CD14-positive monocyte (primary cell): ENCODE data around the gene VILL. TPM values are rescaled to one million over a fixed set of nuclear protein-coding genes. Genes with fewer than 3 reads are reported as not detected.

Source experiments
- DNase-seq, 3 donors: peaks; one replicate each; pipeline ENCODE4 v3.0.0-alpha.2; 2011 to 2022
- H2AFZ ChIP-seq: 2 replicates; pipeline ENCODE4 v1.6.0; 2012; ENCODE audit warnings: mild to moderate bottlenecking, low read depth, low read length, inconsistent platforms; ENCODE audit not compliant: insufficient read depth, poor library complexity, severe bottlenecking
- H3K27ac ChIP-seq, 2 donors: 1 replicate in 1 of 2; 2 replicates in 1 of 2; pipeline ENCODE4 v1.5.1; 2012 to 2013; ENCODE audit warnings: low read length in 2 of 2, control low read depth in 1 of 2, inconsistent platforms in 1 of 2, low read depth in 1 of 2, mild to moderate bottlenecking in 1 of 2
- H3K27me3 ChIP-seq, 2 donors: one replicate each; pipeline versions ENCODE4 v1.6.0 to v1.6.1; 2011 to 2013; ENCODE audit warnings: low read length in 2 of 2; ENCODE audit not compliant: control insufficient read depth in 2 of 2, insufficient read depth in 2 of 2
- H3K36me3 ChIP-seq, 2 donors: replicated peaks in 1 of 2; 1 replicate in 1 of 2; 2 replicates in 1 of 2; pipeline versions ENCODE4 v1.5.1 to v1.6.1; 2012 to 2013; ENCODE audit warnings: low read length in 2 of 2, control low read depth in 1 of 2, inconsistent platforms in 1 of 2, mild to moderate bottlenecking in 1 of 2; ENCODE audit not compliant: insufficient read depth in 2 of 2, control insufficient read depth in 1 of 2
- H3K4me1 ChIP-seq, 2 donors: 1 replicate in 1 of 2; 2 replicates in 1 of 2; pipeline versions ENCODE4 v1.5.1 to v1.6.1; 2012 to 2013; ENCODE audit warnings: low read length in 2 of 2, control low read depth in 1 of 2, inconsistent platforms in 1 of 2, mild to moderate bottlenecking in 1 of 2, moderate library complexity in 1 of 2; ENCODE audit not compliant: insufficient read depth in 2 of 2, control insufficient read depth in 1 of 2
- H3K4me2 ChIP-seq: replicated peaks from 2 replicates; pipeline ENCODE3; 2012; ENCODE audit warnings: low read length, moderate library complexity, mild to moderate bottlenecking; ENCODE audit not compliant: poor library complexity, severe bottlenecking; ENCODE audit errors: extremely low read depth
- H3K4me3 ChIP-seq, 3 experiments: fragments of 200-600 bp in 1 of 3; sonication (generic) in 1 of 3; replicated peaks in 1 of 3; 1 replicate in 2 of 3; 2 replicates in 1 of 3; pipeline ENCODE4 v1.5.1; 2011 to 2013; ENCODE audit warnings: low read length in 3 of 3, mild to moderate bottlenecking in 3 of 3, control low read depth in 2 of 3, low read depth in 2 of 3, inconsistent platforms in 1 of 3, moderate library complexity in 1 of 3
- H3K79me2 ChIP-seq: 2 replicates; pipeline ENCODE4 v1.6.0; 2012; ENCODE audit warnings: mild to moderate bottlenecking, control low read depth, inconsistent platforms, low read length, moderate library complexity; ENCODE audit not compliant: insufficient read depth
- H3K9ac ChIP-seq: 2 replicates; pipeline ENCODE4 v1.6.0; 2017; ENCODE audit warnings: low read length, mild to moderate bottlenecking; ENCODE audit not compliant: insufficient read depth, poor library complexity, severe bottlenecking
- H3K9me3 ChIP-seq, 2 donors: replicated peaks in 1 of 2; 1 replicate in 1 of 2; 2 replicates in 1 of 2; pipeline versions ENCODE4 v1.5.1 to v1.6.1; 2012 to 2013; ENCODE audit warnings: low read length in 2 of 2, control low read depth in 1 of 2; ENCODE audit not compliant: control insufficient read depth in 1 of 2, insufficient read depth in 1 of 2
- H4K20me1 ChIP-seq: 2 replicates; pipeline ENCODE4 v1.6.0; 2012; ENCODE audit warnings: mild to moderate bottlenecking, low read length, control low read depth, moderate library complexity; ENCODE audit not compliant: insufficient read depth
- H3K27ac Mint-ChIP-seq, 7 donors: one replicate each; pipeline ENCODE4 v1.8.0; 2020; ENCODE audit warnings: mild to moderate bottlenecking in 7 of 7, mixed read lengths in 7 of 7, moderate library complexity in 6 of 7, inconsistent platforms in 2 of 7
- H3K27me3 Mint-ChIP-seq, 3 donors: one replicate each; pipeline ENCODE4 v1.8.0; 2021 to 2022; ENCODE audit warnings: low read depth in 3 of 3, mild to moderate bottlenecking in 3 of 3, mixed read lengths in 3 of 3, moderate library complexity in 3 of 3, inconsistent platforms in 1 of 3
- H3K36me3 Mint-ChIP-seq, 2 donors: one replicate each; pipeline ENCODE4 v1.8.0; 2020; ENCODE audit warnings: mixed read lengths in 2 of 2, inconsistent platforms in 1 of 2, mild to moderate bottlenecking in 1 of 2
- H3K4me1 Mint-ChIP-seq: one replicate; pipeline ENCODE4 v1.8.0; 2020; ENCODE audit warnings: mild to moderate bottlenecking, mixed read lengths
- H3K4me3 Mint-ChIP-seq, 2 donors: one replicate each; pipeline ENCODE4 v1.8.0; 2020; ENCODE audit warnings: mild to moderate bottlenecking in 2 of 2, mixed read lengths in 2 of 2, moderate library complexity in 1 of 2
- H3K9me3 Mint-ChIP-seq, 7 donors: one replicate each; pipeline ENCODE4 v1.8.0; 2020 to 2022; ENCODE audit warnings: mixed read lengths in 7 of 7, mild to moderate bottlenecking in 6 of 7, moderate library complexity in 6 of 7, inconsistent platforms in 2 of 7
- CTCF ChIP-seq: fragments of 200-600 bp; IDR thresholded peaks from one replicate; pipeline ENCODE4 v1.8.0; 2022; ENCODE audit warnings: antibody characterized with exemption, mild to moderate bottlenecking
- WGBS: methylation state at CpG from one replicate; pipeline ENCODE4 v1.1.5; 2013; ENCODE audit warnings: missing lambda C conversion rate; ENCODE audit not compliant: insufficient coverage; 5-methylcytosine and 5-hydroxymethylcytosine counted together
- intact Hi-C, 2 donors: fragments of 100-400 bp; cut with micrococcal nuclease; formaldehyde crosslinking; loops; one replicate each; pipeline versions ENCODE4 v1.15.0 to v1.15.1; 2023
- polyA plus RNA-seq, 3 donors: library from polyadenylated mRNA; depleted of rRNA in 1 of 3; unstranded in 2 of 3; stranded (reverse) in 1 of 3; fragments of 300-500 nt in 2 of 3; fragments of >200 nt in 1 of 3; fragmentation: Illumina TruSeq in 2 of 3; gene quantifications; 1 replicate in 2 of 3; 2 replicates in 1 of 3; pipeline ENCODE4 v1.2.3, GENCODE V29; 2012 to 2021

Gene VILL
- polyA plus RNA-seq, 3 donors: 4.4 to 29.1 (median 7.4) TPM

DNA sequence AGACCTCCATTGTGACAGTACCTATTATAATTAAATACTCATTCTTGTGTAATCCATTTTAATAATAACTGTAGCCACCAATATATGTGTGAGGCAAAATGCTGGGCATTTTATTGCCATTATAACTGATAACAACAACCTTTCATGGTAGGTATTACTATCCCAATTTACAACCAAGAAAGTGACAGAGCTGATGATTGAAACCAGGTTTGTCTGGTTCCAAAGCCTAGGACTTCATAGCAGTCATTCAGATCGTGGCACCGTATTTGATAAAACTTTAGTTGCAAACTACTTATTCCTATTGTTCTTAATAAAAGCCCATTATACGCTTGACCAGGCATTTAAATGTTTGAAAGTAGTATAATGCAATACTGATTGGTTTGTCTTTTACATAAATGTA is 26.4 kb upstream of the VILL start:
- Mint-ChIP-seq H3K27ac (no peak overlapping the region), H3K4me1 (peaks cover 4% of the 10 kb centered on the region), H3K9me3 (peaks cover 0 to 2% (median 0%) of the 10 kb centered on the region in 7 donors), H3K36me3 (peaks cover 2% of the 10 kb centered on the region in 2 donors), H3K27me3 (peaks cover 0 to 2% (median 2%) of the 10 kb centered on the region in 3 donors), H3K4me3 (no peak overlapping the region)
- Histone ChIP-seq H3K27me3 (no peaks in the 10 kb centered on the region), H2AFZ (no peak overlapping the region), H3K27ac (no peak overlapping the region), H3K4me3 (no peak overlapping the region), H3K4me1 (no peaks in the 10 kb centered on the region), H3K36me3 (no peaks in the 10 kb centered on the region), H4K20me1 (no peaks in the 10 kb centered on the region), H3K9me3 (no peaks in the 10 kb centered on the region), H3K79me2 (no peaks in the 10 kb centered on the region), H3K4me2 (no peak overlapping the region), H3K9ac (no peak overlapping the region)
- no CpG with 5 or more reads among the region's 3 CpGs for WGBS
- no peak for DNase-seq
- intact Hi-C loops: loop anchor here in 1 of 2 donors (2.0 kb wide), 1 partner anchor 101 kb away; no protein-coding TSS in a partner anchor
- TF ChIP-seq CTCF: no peak

DNA sequence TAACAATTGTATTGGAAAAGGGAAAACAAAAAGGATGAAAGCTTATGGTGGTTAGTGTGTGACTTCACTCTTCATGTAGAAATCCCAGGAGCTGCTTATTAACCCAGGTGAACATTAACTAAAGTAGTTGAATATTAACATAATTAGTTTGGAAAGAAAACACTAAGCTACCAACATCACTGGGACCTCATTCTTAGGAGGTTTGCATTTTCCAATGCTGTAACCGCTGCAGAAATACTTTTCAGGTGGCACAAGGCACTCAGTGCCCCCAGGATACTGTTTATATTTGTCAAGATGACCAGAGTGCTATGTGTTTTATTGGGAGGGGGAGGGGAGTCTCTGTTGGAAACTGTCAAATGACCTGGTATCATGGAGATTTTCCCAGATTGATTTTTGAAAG is 25.9 kb upstream of the VILL start:
- Histone ChIP-seq H3K79me2 (no peaks in the 10 kb centered on the region), H3K9me3 (no peaks in the 10 kb centered on the region), H4K20me1 (no peaks in the 10 kb centered on the region), H3K4me1 (no peaks in the 10 kb centered on the region), H3K9ac (no peak overlapping the region), H2AFZ (no peak overlapping the region), H3K36me3 (no peaks in the 10 kb centered on the region), H3K27me3 (no peaks in the 10 kb centered on the region), H3K4me3 (no peak overlapping the region), H3K4me2 (no peak overlapping the region), H3K27ac (no peak overlapping the region)
- no peak overlapping the region for H3K4me3 Mint-ChIP-seq
- WGBS: 100% methylated on average over 1 of the region's 1 CpG
- H3K9me3 Mint-ChIP-seq: peaks cover 0 to 2% (median 0%) of the 10 kb centered on the region in 7 donors
- TF ChIP-seq CTCF: no peak
- H3K27me3 Mint-ChIP-seq: peaks cover 0 to 2% (median 2%) of the 10 kb centered on the region in 3 donors
- no peak for DNase-seq
- H3K36me3 Mint-ChIP-seq: peaks cover 2 to 3% of the 10 kb centered on the region in 2 donors
- H3K27ac Mint-ChIP-seq: no peak overlapping the region
- intact Hi-C loops: loop anchor here in 1 of 2 donors (2.0 to 5.0 kb wide), 2 partner anchors 38 to 102 kb away; no protein-coding TSS in a partner anchor
- H3K4me1 Mint-ChIP-seq: peaks cover 4% of the 10 kb centered on the region
